HepG2 (cell line): ENCODE results near the gene CDK5R1. TPM values are rescaled to one million over a fixed set of nuclear protein-coding genes. Genes with fewer than 3 reads are reported as not detected.
A peak's percentile ranks its signal among the peaks of the same experiment; 100 is the strongest.

Source experiments
- ARID2 ChIP-seq: sonication (generic); formaldehyde crosslinking; IDR thresholded peaks from 2 replicates; pipeline ENCODE4 v1.8.1; 2022; ENCODE audit warnings: mild to moderate bottlenecking, missing genetic modification reagents, borderline replicate concordance
- EZH2 ChIP-seq: conservative IDR thresholded peaks from 2 replicates; pipeline ENCODE4 v1.6.1; 2012; ENCODE audit warnings: mild to moderate bottlenecking, low read depth, low read length, moderate library complexity
- HDAC2 ChIP-seq: sonication (generic); formaldehyde crosslinking; IDR thresholded peaks from 2 replicates; pipeline ENCODE4 v1.4.0; 2020; ENCODE audit warnings: missing genetic modification reagents
- HNRNPK ChIP-seq: fragments of 200-400 bp; formaldehyde crosslinking; IDR thresholded peaks from 2 replicates; pipeline ENCODE4 v1.6.1; 2018; ENCODE audit warnings: low read length, low read depth, moderate library complexity, mild to moderate bottlenecking; ENCODE audit not compliant: poor library complexity, severe bottlenecking
- HNRNPLL ChIP-seq: fragments of 200-400 bp; formaldehyde crosslinking; IDR thresholded peaks from 2 replicates; pipeline ENCODE4 v1.6.1; 2017; ENCODE audit warnings: mild to moderate bottlenecking, low read depth, low read length; ENCODE audit not compliant: poor library complexity, severe bottlenecking
- ISL2 ChIP-seq: sonication (generic); formaldehyde crosslinking; IDR thresholded peaks from 2 replicates; pipeline ENCODE4 v1.5.0; 2020; ENCODE audit warnings: missing genetic modification reagents
- KDM5B ChIP-seq: sonication (generic); formaldehyde crosslinking; IDR thresholded peaks from 2 replicates; pipeline ENCODE4 v1.4.0; 2020; ENCODE audit warnings: missing genetic modification reagents, mild to moderate bottlenecking, borderline replicate concordance
- SRY ChIP-seq: sonication (generic); formaldehyde crosslinking; IDR thresholded peaks from 2 replicates; pipeline ENCODE4 v1.8.0; 2022; ENCODE audit warnings: mild to moderate bottlenecking, missing genetic modification reagents
- TARDBP ChIP-seq: sonication (generic); formaldehyde crosslinking; IDR thresholded peaks from 2 replicates; pipeline ENCODE4 v1.8.0; 2022; ENCODE audit warnings: mild to moderate bottlenecking, missing genetic modification reagents
- TBX2 ChIP-seq: sonication (generic); formaldehyde crosslinking; IDR thresholded peaks from 2 replicates; pipeline ENCODE4 v1.5.0; 2020; ENCODE audit warnings: missing genetic modification reagents, mild to moderate bottlenecking, borderline replicate concordance
- ZBTB8A ChIP-seq: sonication (generic); formaldehyde crosslinking; IDR thresholded peaks from 2 replicates; pipeline ENCODE4 v1.4.0; 2020; ENCODE audit warnings: mild to moderate bottlenecking, low read depth, missing genetic modification reagents, borderline replicate concordance
- ZNF333 ChIP-seq: sonication (generic); formaldehyde crosslinking; IDR thresholded peaks from 2 replicates; pipeline ENCODE4 v1.4.0; 2020; ENCODE audit warnings: mild to moderate bottlenecking, missing genetic modification reagents, borderline replicate concordance
- ZNF33A ChIP-seq: sonication (generic); formaldehyde crosslinking; IDR thresholded peaks from 2 replicates; pipeline ENCODE4 v1.5.1; 2020; ENCODE audit warnings: missing genetic modification reagents, mild to moderate bottlenecking, moderate library complexity, borderline replicate concordance
- ZNF33B ChIP-seq: sonication (generic); formaldehyde crosslinking; IDR thresholded peaks from 2 replicates; pipeline ENCODE4 v1.5.1; 2020; ENCODE audit warnings: mild to moderate bottlenecking, missing genetic modification reagents
- polyA plus RNA-seq, 8 experiments: library from polyadenylated mRNA; depleted of rRNA in 3 of 8; stranded (reverse) in 7 of 8; unstranded in 1 of 8; fragments of >200 nt; fragmentation: Illumina TruSeq in 4 of 8; extraction: Trizol in 4 of 8; gene quantifications; 2 replicates each; pipeline versions ENCODE4 v1.2.1 to v1.2.3, GENCODE V29; 2011 to 2016; ENCODE audit warnings: low read depth in 4 of 8, missing spikeins in 1 of 8, mixed read lengths in 1 of 8; ENCODE audit not compliant: insufficient read depth in 1 of 8
- total RNA-seq, 5 experiments: library from RNA; depleted of rRNA; stranded (reverse); fragments of >200 nt; fragmentation: Illumina TruSeq; extraction: Trizol; gene quantifications; 2 replicates each; pipeline ENCODE4 v1.2.3, GENCODE V29; 2016; ENCODE audit warnings: low read depth in 1 of 5
- TF ChIP-seq, protein P1 (sequence below), 2 experiments: sonication (generic) in 1 of 2; formaldehyde crosslinking in 1 of 2; IDR thresholded peaks; 2 replicates each; pipeline versions ENCODE4 v1.4.0 to v1.6.1; 2018 to 2020; ENCODE audit warnings: missing genetic modification reagents in 2 of 2, borderline replicate concordance in 1 of 2, low read depth in 1 of 2, mild to moderate bottlenecking in 1 of 2, missing biosample characterization in 1 of 2
- TF ChIP-seq, protein P2 (sequence below): sonication (generic); formaldehyde crosslinking; IDR thresholded peaks from 2 replicates; pipeline ENCODE4 v1.4.0; 2020; ENCODE audit warnings: missing genetic modification reagents
- TF ChIP-seq, protein P3 (sequence below): sonication (generic); formaldehyde crosslinking; IDR thresholded peaks from 2 replicates; pipeline ENCODE4 v1.9.0; 2022; ENCODE audit warnings: missing genetic modification reagents, mild to moderate bottlenecking, borderline replicate concordance
- TF ChIP-seq, protein P4 (sequence below): sonication (generic); formaldehyde crosslinking; IDR thresholded peaks from 2 replicates; pipeline ENCODE4 v1.4.0; 2020; ENCODE audit warnings: missing genetic modification reagents

Gene CDK5R1
- total and polyA plus RNA-seq, 2 of the 13 experiments (the other 11 are each of a cell fraction or from before 2014, with no cell fraction given): 1.1 to 3.9 TPM

DNA sequence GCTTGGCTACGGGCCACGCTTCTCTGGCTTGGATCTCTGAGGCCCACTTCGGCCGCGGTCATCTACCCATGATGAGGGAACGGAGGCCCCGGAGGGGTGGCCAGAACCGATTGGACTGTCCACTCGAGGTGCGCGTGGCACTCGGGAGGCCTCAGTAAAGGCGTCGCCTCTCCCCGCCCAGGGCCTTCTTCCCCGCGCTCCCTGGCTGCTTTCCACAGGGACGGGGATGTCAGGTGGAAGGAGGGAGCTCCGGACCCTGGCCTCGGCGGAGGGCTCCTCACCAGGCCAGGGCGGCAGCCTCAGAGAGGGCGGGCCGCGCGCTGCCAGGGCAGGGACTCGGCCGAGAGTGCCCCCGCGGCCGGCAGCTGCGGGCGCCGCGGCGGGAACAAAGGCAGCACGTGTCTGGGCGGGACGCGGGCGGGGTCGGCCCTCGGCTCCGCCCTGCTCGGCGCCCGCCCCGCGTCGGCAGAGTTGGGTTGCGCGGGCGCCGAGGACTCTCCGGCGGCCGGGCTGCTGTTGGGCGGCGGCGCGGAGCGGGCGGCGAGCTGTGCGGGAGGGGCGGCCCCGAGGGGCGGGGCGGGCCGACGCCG, 587 bp upstream of the CDK5R1 start (continued):
- TF ChIP-seq, protein P1, sequence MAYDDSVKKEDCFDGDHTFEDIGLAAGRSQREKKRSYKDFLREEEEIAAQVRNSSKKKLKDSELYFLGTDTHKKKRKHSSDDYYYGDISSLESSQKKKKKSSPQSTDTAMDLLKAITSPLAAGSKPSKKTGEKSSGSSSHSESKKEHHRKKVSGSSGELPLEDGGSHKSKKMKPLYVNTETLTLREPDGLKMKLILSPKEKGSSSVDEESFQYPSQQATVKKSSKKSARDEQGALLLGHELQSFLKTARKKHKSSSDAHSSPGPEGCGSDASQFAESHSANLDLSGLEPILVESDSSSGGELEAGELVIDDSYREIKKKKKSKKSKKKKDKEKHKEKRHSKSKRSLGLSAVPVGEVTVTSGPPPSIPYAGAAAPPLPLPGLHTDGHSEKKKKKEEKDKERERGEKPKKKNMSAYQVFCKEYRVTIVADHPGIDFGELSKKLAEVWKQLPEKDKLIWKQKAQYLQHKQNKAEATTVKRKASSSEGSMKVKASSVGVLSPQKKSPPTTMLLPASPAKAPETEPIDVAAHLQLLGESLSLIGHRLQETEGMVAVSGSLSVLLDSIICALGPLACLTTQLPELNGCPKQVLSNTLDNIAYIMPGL (CRISPR knock-in tag; IDR thresholded peaks at IDR 0.05; ENCODE audit: borderline replicate concordance in 1 of 2, low read depth in 1 of 2): 0 out of 4 replicates have a peak, but pooled peaks of 1 of the 2 experiments have one; percentile 16
- TF ChIP-seq ZNF33A (CRISPR knock-in tag) (no peak), ZNF33B (CRISPR knock-in tag) (no peak), TBX2 (peak; percentile 30; the same call in 1 of the 2 replicates), ARID2 (no peak), ISL2 (CRISPR knock-in tag) (peak; percentile 33; the same call in 1 of the 2 replicates), HNRNPK (no peak), EZH2 (no peak), HDAC2 (no peak), ZNF333 (CRISPR knock-in tag) (no peak), SRY (CRISPR knock-in tag) (0 out of 2 replicates have a peak, but pooled peaks have one; percentile 26), TARDBP (CRISPR knock-in tag) (0 out of 2 replicates have a peak, but pooled peaks have one; percentile 43), HNRNPLL (peak; percentile 18), ZBTB8A (CRISPR knock-in tag) (no peak), KDM5B (CRISPR knock-in tag) (peak; percentile 46; the same call in 1 of the 2 replicates)
- TF ChIP-seq, protein P2, sequence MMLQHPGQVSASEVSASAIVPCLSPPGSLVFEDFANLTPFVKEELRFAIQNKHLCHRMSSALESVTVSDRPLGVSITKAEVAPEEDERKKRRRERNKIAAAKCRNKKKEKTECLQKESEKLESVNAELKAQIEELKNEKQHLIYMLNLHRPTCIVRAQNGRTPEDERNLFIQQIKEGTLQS (CRISPR knock-in tag): no peak
- TF ChIP-seq, protein P3, sequence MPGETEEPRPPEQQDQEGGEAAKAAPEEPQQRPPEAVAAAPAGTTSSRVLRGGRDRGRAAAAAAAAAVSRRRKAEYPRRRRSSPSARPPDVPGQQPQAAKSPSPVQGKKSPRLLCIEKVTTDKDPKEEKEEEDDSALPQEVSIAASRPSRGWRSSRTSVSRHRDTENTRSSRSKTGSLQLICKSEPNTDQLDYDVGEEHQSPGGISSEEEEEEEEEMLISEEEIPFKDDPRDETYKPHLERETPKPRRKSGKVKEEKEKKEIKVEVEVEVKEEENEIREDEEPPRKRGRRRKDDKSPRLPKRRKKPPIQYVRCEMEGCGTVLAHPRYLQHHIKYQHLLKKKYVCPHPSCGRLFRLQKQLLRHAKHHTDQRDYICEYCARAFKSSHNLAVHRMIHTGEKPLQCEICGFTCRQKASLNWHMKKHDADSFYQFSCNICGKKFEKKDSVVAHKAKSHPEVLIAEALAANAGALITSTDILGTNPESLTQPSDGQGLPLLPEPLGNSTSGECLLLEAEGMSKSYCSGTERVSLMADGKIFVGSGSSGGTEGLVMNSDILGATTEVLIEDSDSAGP (CRISPR knock-in tag): peak; percentile 75
- TF ChIP-seq, protein P4, sequence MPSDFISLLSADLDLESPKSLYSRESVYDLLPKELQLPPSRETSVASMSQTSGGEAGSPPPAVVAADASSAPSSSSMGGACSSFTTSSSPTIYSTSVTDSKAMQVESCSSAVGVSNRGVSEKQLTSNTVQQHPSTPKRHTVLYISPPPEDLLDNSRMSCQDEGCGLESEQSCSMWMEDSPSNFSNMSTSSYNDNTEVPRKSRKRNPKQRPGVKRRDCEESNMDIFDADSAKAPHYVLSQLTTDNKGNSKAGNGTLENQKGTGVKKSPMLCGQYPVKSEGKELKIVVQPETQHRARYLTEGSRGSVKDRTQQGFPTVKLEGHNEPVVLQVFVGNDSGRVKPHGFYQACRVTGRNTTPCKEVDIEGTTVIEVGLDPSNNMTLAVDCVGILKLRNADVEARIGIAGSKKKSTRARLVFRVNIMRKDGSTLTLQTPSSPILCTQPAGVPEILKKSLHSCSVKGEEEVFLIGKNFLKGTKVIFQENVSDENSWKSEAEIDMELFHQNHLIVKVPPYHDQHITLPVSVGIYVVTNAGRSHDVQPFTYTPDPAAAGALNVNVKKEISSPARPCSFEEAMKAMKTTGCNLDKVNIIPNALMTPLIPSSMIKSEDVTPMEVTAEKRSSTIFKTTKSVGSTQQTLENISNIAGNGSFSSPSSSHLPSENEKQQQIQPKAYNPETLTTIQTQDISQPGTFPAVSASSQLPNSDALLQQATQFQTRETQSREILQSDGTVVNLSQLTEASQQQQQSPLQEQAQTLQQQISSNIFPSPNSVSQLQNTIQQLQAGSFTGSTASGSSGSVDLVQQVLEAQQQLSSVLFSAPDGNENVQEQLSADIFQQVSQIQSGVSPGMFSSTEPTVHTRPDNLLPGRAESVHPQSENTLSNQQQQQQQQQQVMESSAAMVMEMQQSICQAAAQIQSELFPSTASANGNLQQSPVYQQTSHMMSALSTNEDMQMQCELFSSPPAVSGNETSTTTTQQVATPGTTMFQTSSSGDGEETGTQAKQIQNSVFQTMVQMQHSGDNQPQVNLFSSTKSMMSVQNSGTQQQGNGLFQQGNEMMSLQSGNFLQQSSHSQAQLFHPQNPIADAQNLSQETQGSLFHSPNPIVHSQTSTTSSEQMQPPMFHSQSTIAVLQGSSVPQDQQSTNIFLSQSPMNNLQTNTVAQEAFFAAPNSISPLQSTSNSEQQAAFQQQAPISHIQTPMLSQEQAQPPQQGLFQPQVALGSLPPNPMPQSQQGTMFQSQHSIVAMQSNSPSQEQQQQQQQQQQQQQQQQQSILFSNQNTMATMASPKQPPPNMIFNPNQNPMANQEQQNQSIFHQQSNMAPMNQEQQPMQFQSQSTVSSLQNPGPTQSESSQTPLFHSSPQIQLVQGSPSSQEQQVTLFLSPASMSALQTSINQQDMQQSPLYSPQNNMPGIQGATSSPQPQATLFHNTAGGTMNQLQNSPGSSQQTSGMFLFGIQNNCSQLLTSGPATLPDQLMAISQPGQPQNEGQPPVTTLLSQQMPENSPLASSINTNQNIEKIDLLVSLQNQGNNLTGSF (CRISPR knock-in tag): peak; percentile 94
